Glutamatergic neuron (in vitro differentiated cells): Measurements from ENCODE around the gene RANBP17. TPM values are rescaled to one million over a fixed set of nuclear protein-coding genes. Genes with fewer than 3 reads are reported as not detected.
"Not testable (repeated sequence)": the region's sequence is repeated elsewhere in the genome, so short reads cannot be mapped to it uniquely, and the experiment has no call there.

ENCODE experiments used
- DNase-seq: peaks from one replicate; pipeline ENCODE4 v3.0.0; 2022
- H3K27ac Mint-ChIP-seq: one replicate; pipeline ENCODE4 v1.8.0; 2020; ENCODE audit warnings: mild to moderate bottlenecking, mixed read lengths, inconsistent platforms; ENCODE audit not compliant: unreplicated experiment
- H3K27me3 Mint-ChIP-seq: one replicate; pipeline ENCODE4 v1.8.0; 2020; ENCODE audit warnings: mild to moderate bottlenecking, moderate library complexity, mixed read lengths, inconsistent platforms; ENCODE audit not compliant: unreplicated experiment
- H3K36me3 Mint-ChIP-seq: one replicate; pipeline ENCODE4 v1.8.0; 2020; ENCODE audit warnings: mild to moderate bottlenecking, mixed read lengths, inconsistent platforms; ENCODE audit not compliant: unreplicated experiment
- H3K4me1 Mint-ChIP-seq: one replicate; pipeline ENCODE4 v1.8.0; 2020; ENCODE audit warnings: mild to moderate bottlenecking, low read depth, mixed read lengths, inconsistent platforms; ENCODE audit not compliant: unreplicated experiment
- H3K4me3 Mint-ChIP-seq: one replicate; pipeline ENCODE4 v1.8.0; 2020; ENCODE audit warnings: mild to moderate bottlenecking, mixed read lengths, inconsistent platforms; ENCODE audit not compliant: unreplicated experiment
- H3K9me3 Mint-ChIP-seq: one replicate; pipeline ENCODE4 v1.8.0; 2020; ENCODE audit warnings: mild to moderate bottlenecking, moderate library complexity, mixed read lengths, inconsistent platforms; ENCODE audit not compliant: unreplicated experiment
- CTCF ChIP-seq: fragments of 200-600 bp; sonication (generic); IDR thresholded peaks from one replicate; pipeline ENCODE4 v1.5.0; 2021; ENCODE audit not compliant: partially characterized antibody, unreplicated experiment
- total RNA-seq: library from RNA; stranded (reverse); fragmentation: NEBNext Ultra II Directional; extraction: Animal tissue kit (Norgen Biotek cat#: 25700); gene quantifications from one replicate; pipeline ENCODE4 v1.2.1, GENCODE V29; 2021; ENCODE audit not compliant: unreplicated experiment

RANBP17 gene
- total RNA-seq, 1 donor from 2014 or later, result 25.7 TPM

- H3K4me1 Mint-ChIP-seq, result no peaks in the 10 kb centered on the region
- H3K4me3 Mint-ChIP-seq, result no peak overlapping the region
- no peak overlapping the region for H3K27ac Mint-ChIP-seq
- no peaks in the 10 kb centered on the region for H3K27me3 Mint-ChIP-seq
- TF ChIP-seq CTCF, result no peak
- no peaks in the 10 kb centered on the region for H3K9me3 Mint-ChIP-seq
- no peak for DNase-seq
- no peaks in the 10 kb centered on the region for H3K36me3 Mint-ChIP-seq
These were observed 45.9 kb downstream of the RANBP17 start for GRCh38 chr5:170907758-170908157.

GRCh38 chr5:170913573-170913972 lies 51.8 kb downstream of the RANBP17 start:
- H3K4me1 Mint-ChIP-seq, result no peaks in the 10 kb centered on the region
- no peaks in the 10 kb centered on the region for H3K9me3 Mint-ChIP-seq
- TF ChIP-seq CTCF, result no peak
- DNase-seq, result no peak
- H3K27me3 Mint-ChIP-seq, result no peaks in the 10 kb centered on the region
- H3K36me3 Mint-ChIP-seq, result no peaks in the 10 kb centered on the region
- no peak overlapping the region for H3K4me3 Mint-ChIP-seq
- H3K27ac Mint-ChIP-seq, result no peak overlapping the region

- no peaks in the 10 kb centered on the region for H3K4me1 Mint-ChIP-seq
- H3K27me3 Mint-ChIP-seq, result no peaks in the 10 kb centered on the region
- H3K27ac Mint-ChIP-seq, result no peak overlapping the region
- no peak for DNase-seq
- no peaks in the 10 kb centered on the region for H3K36me3 Mint-ChIP-seq
- no peaks in the 10 kb centered on the region for H3K9me3 Mint-ChIP-seq
- no peak overlapping the region for H3K4me3 Mint-ChIP-seq
- TF ChIP-seq CTCF, result no peak
These were observed 55.3 kb downstream of the RANBP17 start for GRCh38 chr5:170917113-170917512.

GRCh38 chr5:170920196-170920595 lies 58.4 kb downstream of the RANBP17 start:
- no peak overlapping the region for H3K27ac Mint-ChIP-seq
- no peaks in the 10 kb centered on the region for H3K9me3 Mint-ChIP-seq
- H3K36me3 Mint-ChIP-seq, result no peaks in the 10 kb centered on the region
- no peak overlapping the region for H3K4me3 Mint-ChIP-seq
- no peaks in the 10 kb centered on the region for H3K27me3 Mint-ChIP-seq
- no peak for DNase-seq
- peaks cover 2% of the 10 kb centered on the region for H3K4me1 Mint-ChIP-seq
- no peak for TF ChIP-seq CTCF

GRCh38 chr5:170922331-170922730 lies 60.5 kb downstream of the RANBP17 start:
- not testable (repeated sequence) for H3K9me3 Mint-ChIP-seq, H3K27ac Mint-ChIP-seq, H3K4me3 Mint-ChIP-seq, H3K27me3 Mint-ChIP-seq, H3K4me1 Mint-ChIP-seq, DNase-seq, H3K36me3 Mint-ChIP-seq
